Natural killer cell treated with Interleukin-12 subunit alpha and Interleukin-12 subunit beta and Interleukin-15 and Interleukin-18, amount 100 ng/mL, for 72 hours (primary cell): Measurements from ENCODE around the gene OXTR. TPM values are rescaled to one million over a fixed set of nuclear protein-coding genes. Genes with fewer than 3 reads are reported as not detected.

Source experiments
- ATAC-seq, 2 donors: fragments of 150-1000 bp; cut with Tn5 transposase in 1 of 2; sonication (Bioruptor Pico), chemical (Tn5 transposase) in 1 of 2; 2 replicates each; pipeline ENCODE4 v1.10.0; 2021
- DNase-seq: peaks from one replicate; pipeline ENCODE4 v3.0.0; 2022; ENCODE audit warnings: low spot score
- H3K27ac Mint-ChIP-seq, 2 donors: 1 replicate in 1 of 2; 2 replicates in 1 of 2; pipeline ENCODE4 v1.8.0; 2022; ENCODE audit warnings: mixed read lengths in 2 of 2, mild to moderate bottlenecking in 1 of 2, moderate library complexity in 1 of 2
- H3K27me3 Mint-ChIP-seq, 2 donors: 1 replicate in 1 of 2; 2 replicates in 1 of 2; pipeline ENCODE4 v1.8.0; 2022; ENCODE audit warnings: mixed read lengths in 2 of 2
- H3K36me3 Mint-ChIP-seq: one replicate; pipeline ENCODE4 v1.8.0; 2022; ENCODE audit warnings: mixed read lengths
- H3K4me1 Mint-ChIP-seq, 2 donors: 1 replicate in 1 of 2; 2 replicates in 1 of 2; pipeline ENCODE4 v1.8.0; 2022; ENCODE audit warnings: low read depth in 2 of 2, mixed read lengths in 2 of 2, mild to moderate bottlenecking in 1 of 2
- H3K4me3 Mint-ChIP-seq: one replicate; pipeline ENCODE4 v1.8.0; 2022; ENCODE audit warnings: mixed read lengths
- H3K9me3 Mint-ChIP-seq: 2 replicates; pipeline ENCODE4 v1.8.0; 2022; ENCODE audit warnings: mixed read lengths
- total RNA-seq, 2 donors: library from RNA; stranded (reverse); gene quantifications; one replicate each; pipeline ENCODE4 v1.2.3, GENCODE V29; 2022

The OXTR gene
- 1 to 10 TPM; 1.8 to 2.7 TPM for total RNA-seq

DNA sequence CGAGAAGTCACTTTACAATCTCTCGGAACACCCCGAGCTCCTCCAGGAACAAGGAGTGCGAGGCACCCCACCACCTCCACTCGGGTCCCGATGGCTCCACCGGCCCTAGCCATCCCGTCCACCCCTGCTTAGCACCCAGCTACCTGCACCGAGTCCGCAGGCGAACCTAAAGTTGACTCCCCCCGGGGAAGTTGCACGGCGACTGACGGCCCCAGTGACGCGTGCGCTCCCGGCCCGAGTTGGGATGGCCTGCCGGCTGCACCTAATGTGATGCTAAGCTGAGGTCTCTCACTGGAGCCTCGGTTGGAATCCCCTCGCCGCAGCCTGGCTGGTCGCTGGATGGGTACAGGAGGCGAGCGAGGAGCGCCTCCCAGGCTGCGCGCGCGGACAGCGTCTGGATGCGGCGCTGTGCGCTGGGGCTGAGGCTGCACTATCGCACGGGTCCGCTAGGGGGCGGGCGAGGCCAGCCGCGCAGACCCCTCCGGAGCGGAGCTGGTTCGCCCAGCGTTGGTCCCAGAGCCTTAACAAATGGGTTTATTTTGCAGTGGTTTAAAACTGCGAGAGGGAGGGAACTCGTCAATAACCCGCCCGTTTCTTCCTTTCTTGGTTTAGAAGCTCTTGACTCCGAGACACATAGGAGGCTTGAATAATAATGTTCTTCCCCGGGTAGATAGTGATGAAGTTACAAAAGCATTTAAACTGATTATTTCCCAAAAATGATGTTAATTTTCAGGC is at the start of gene OXTR:
TSS of gene OXTR (minus strand) at position 526 of the 735 bp plus-strand sequence. CDS start 1,426 bp downstream, outside the sequence.
- Mint-ChIP-seq H3K4me1 (peaks cover 3 to 13% of the 10 kb centered on the region in 2 donors), H3K36me3 (no peaks in the 10 kb centered on the region), H3K27me3 (peaks cover 29 to 30% of the 10 kb centered on the region in 2 donors), H3K9me3 (no peaks in the 10 kb centered on the region), H3K4me3 (peak within 1 kb of the TSS; percentile 30), H3K27ac (no peak within 1 kb of the TSS)
- peak; percentile 73 for DNase-seq
- ATAC-seq = peak; percentile 77 to 82

GRCh38 chr3:8817486-8817885 is 48.1 kb upstream of the OXTR start:
- DNase-seq (no peak), ATAC-seq (no peak)
- peaks cover 15% of the 10 kb centered on the region for H3K9me3 Mint-ChIP-seq
- no peaks in the 10 kb centered on the region for H3K4me1 Mint-ChIP-seq
- no peak overlapping the region for H3K4me3 Mint-ChIP-seq
- H3K27me3 Mint-ChIP-seq = no peaks in the 10 kb centered on the region
- H3K36me3 Mint-ChIP-seq = peaks cover 9% of the 10 kb centered on the region
- H3K27ac Mint-ChIP-seq = no peak overlapping the region

DNA sequence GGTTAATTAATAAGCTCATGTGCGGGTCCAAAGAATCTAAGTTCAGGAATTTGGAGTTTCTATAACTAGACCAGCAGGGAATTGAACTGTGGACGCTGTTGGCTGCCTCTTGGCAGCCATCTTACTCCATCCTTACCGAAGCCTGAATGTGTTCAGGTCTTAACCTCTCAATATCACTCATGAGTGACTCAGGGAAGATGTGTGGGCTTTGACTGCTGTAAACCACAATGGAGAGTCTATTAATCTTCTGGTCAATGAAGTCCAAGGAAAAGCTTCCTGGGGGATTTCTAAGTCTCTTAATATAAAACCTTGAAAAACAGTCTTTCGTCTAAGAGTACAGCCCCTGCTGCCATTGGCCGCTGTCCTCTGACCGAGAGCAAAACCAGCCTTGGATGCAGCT is 46.7 kb upstream of the OXTR start:
- no peaks in the 10 kb centered on the region for H3K27me3 Mint-ChIP-seq
- H3K36me3 Mint-ChIP-seq = peaks cover 2% of the 10 kb centered on the region
- no peak for DNase-seq
- H3K4me3 Mint-ChIP-seq = no peak overlapping the region
- no peak for ATAC-seq
- H3K9me3 Mint-ChIP-seq = peaks cover 10% of the 10 kb centered on the region
- no peaks in the 10 kb centered on the region for H3K4me1 Mint-ChIP-seq
- no peak overlapping the region for H3K27ac Mint-ChIP-seq

DNA sequence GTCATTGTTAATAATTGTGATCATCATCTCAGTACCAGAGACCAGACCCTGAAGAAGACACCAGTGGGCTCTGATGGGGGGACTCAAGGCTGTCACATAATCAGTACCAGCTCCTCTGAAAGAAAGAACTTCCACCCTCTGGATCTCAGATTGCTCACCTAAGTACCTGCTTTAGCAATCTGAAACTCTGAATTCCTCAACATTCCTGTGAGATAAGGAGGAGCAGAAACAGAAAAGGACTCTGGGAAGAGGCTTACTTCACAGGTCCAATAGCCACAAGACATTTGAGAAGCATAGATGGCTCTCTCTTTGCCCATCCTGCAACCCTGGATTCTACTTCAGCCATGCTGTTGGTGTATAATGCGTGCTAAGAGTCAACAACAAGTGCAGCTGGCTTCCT is 44.0 kb upstream of the OXTR start:
- H3K9me3 Mint-ChIP-seq = peaks cover 8% of the 10 kb centered on the region
- no peaks in the 10 kb centered on the region for H3K27me3 Mint-ChIP-seq
- DNase-seq (no peak), ATAC-seq (no peak)
- H3K4me3 Mint-ChIP-seq = no peak overlapping the region
- no peak overlapping the region for H3K27ac Mint-ChIP-seq
- no peaks in the 10 kb centered on the region for H3K4me1 Mint-ChIP-seq
- no peaks in the 10 kb centered on the region for H3K36me3 Mint-ChIP-seq

DNA sequence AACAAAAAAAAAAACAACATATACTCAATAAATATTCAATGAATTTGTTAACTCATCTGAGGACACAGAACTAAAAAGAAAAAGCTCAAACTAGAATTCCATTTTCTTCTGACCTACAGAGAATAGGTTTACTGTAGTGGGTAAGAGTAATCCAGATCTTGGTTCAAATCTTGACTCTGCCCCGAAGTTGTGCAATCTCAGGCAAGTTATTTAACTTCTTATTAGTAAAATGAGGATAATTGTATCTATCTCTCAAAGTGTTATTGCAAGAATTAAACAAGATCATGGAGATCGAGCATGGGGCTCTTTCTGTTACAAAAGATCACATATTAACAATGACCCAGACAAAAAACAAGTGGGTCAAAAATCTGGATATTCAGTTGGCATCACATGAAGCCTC is 41.1 kb upstream of the OXTR start:
- no peaks in the 10 kb centered on the region for H3K36me3 Mint-ChIP-seq
- no peak for ATAC-seq
- no peaks in the 10 kb centered on the region for H3K4me1 Mint-ChIP-seq
- DNase-seq = no peak
- H3K27ac Mint-ChIP-seq = no peak overlapping the region
- H3K4me3 Mint-ChIP-seq = no peak overlapping the region
- H3K9me3 Mint-ChIP-seq = no peaks in the 10 kb centered on the region
- peaks cover 0 to 2% of the 10 kb centered on the region in 2 donors for H3K27me3 Mint-ChIP-seq

GRCh38 chr3:8805774-8806173 is 36.4 kb upstream of the OXTR start:
- H3K27ac Mint-ChIP-seq = no peak overlapping the region
- DNase-seq (no peak), ATAC-seq (no peak)
- peaks cover 3% of the 10 kb centered on the region for H3K36me3 Mint-ChIP-seq
- H3K4me1 Mint-ChIP-seq = no peaks in the 10 kb centered on the region
- no peak overlapping the region for H3K4me3 Mint-ChIP-seq
- H3K27me3 Mint-ChIP-seq = peaks cover 5 to 14% of the 10 kb centered on the region in 2 donors
- peaks cover 4% of the 10 kb centered on the region for H3K9me3 Mint-ChIP-seq

GRCh38 chr3:8802256-8802655 is 32.8 kb upstream of the OXTR start:
- H3K4me3 Mint-ChIP-seq = no peak overlapping the region
- H3K4me1 Mint-ChIP-seq = no peaks in the 10 kb centered on the region
- no peak for DNase-seq
- peaks cover 7% of the 10 kb centered on the region for H3K36me3 Mint-ChIP-seq
- peaks cover 11 to 18% of the 10 kb centered on the region in 2 donors for H3K27me3 Mint-ChIP-seq
- ATAC-seq = no peak
- no peak overlapping the region for H3K27ac Mint-ChIP-seq
- peaks cover 8% of the 10 kb centered on the region for H3K9me3 Mint-ChIP-seq

DNA sequence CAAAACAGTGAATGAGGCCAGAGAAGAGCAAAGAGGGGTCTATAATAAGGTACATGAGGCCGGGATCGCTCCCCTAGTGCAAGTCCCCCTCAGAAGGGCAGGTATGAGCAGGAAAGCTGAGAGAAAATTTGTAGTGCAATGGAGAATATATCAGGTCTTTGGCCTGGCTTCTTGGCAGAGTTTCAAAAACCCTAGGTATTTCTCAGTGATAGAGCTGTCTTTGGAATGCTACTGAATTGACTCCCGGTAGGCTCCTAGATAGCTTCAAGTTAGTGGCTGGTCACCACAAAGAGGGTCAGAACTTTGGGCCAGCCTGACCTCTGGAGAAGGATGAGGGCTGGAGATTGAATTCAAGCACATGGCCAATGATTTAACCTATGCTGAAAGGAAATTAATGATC is 30.6 kb upstream of the OXTR start:
- ATAC-seq (no peak), DNase-seq (no peak)
- Mint-ChIP-seq H3K4me1 (no peaks in the 10 kb centered on the region), H3K4me3 (no peak overlapping the region), H3K36me3 (peaks cover 7% of the 10 kb centered on the region), H3K27me3 (peaks cover 9 to 18% of the 10 kb centered on the region in 2 donors), H3K27ac (no peak overlapping the region), H3K9me3 (peaks cover 8% of the 10 kb centered on the region)

GRCh38 chr3:8794247-8794646 is 24.8 kb upstream of the OXTR start:
- H3K27me3 Mint-ChIP-seq = peaks cover 2 to 6% of the 10 kb centered on the region in 2 donors
- H3K4me3 Mint-ChIP-seq = no peak overlapping the region

DNA sequence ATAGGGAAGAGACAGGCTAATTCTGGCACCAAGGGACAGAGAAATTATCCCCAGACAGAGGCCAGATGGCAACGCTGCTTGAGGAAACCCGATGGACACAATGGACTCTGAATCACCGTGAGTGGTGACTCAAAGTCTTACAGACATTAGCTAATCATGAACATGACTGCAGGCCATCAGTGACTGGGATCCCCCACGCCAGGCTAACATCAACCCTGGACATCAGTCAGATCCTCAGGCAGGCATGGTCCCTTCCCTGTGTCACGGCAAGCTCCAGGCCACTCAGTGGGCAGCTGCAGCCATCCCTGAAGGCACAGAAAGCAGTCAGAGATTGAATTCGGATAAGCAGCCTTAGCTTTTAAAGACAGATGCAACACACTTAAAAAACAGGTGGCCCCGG is 23.8 kb upstream of the OXTR start:
- H3K9me3 Mint-ChIP-seq = peaks cover 6% of the 10 kb centered on the region
- ATAC-seq (no peak), DNase-seq (no peak)
- H3K27me3 Mint-ChIP-seq = peaks cover 5 to 6% of the 10 kb centered on the region in 2 donors
- H3K4me3 Mint-ChIP-seq = no peak overlapping the region
- H3K36me3 Mint-ChIP-seq = peaks cover 5% of the 10 kb centered on the region
- H3K4me1 Mint-ChIP-seq = no peaks in the 10 kb centered on the region
- no peak overlapping the region for H3K27ac Mint-ChIP-seq

More at GRCh38 chr3:8794247-8794646, 24.8 kb upstream of the OXTR start:
- peaks cover 4% of the 10 kb centered on the region for H3K36me3 Mint-ChIP-seq
- DNase-seq (no peak), ATAC-seq (no peak)
- no peak overlapping the region for H3K27ac Mint-ChIP-seq
- peaks cover 3% of the 10 kb centered on the region for H3K9me3 Mint-ChIP-seq
- no peaks in the 10 kb centered on the region for H3K4me1 Mint-ChIP-seq

DNA sequence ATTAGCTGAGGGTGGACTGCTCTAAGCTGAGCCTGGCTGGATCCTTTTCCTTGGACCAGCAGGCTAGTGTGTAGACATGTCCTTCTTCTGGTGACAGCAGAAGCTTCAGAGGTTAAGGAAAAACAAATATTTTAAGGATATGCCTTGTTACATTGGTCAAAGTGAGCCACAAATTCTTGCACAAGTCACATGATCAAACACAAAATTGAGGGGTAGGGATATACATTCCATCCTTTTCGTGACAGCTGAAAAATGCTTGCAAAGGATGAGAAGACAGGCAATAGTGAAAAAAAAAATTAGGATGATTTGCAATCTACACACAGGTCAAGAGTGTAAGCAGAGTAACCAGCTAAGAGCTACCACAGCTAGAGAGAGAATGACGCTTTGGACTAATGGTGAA is 21.1 kb upstream of the OXTR start:
- DNase-seq = no peak
- no peak for ATAC-seq
- Mint-ChIP-seq H3K4me3 (no peak overlapping the region), H3K36me3 (peaks cover 5% of the 10 kb centered on the region), H3K27me3 (peaks cover 5 to 6% of the 10 kb centered on the region in 2 donors), H3K27ac (no peak overlapping the region), H3K9me3 (peaks cover 6% of the 10 kb centered on the region), H3K4me1 (no peaks in the 10 kb centered on the region)

DNA sequence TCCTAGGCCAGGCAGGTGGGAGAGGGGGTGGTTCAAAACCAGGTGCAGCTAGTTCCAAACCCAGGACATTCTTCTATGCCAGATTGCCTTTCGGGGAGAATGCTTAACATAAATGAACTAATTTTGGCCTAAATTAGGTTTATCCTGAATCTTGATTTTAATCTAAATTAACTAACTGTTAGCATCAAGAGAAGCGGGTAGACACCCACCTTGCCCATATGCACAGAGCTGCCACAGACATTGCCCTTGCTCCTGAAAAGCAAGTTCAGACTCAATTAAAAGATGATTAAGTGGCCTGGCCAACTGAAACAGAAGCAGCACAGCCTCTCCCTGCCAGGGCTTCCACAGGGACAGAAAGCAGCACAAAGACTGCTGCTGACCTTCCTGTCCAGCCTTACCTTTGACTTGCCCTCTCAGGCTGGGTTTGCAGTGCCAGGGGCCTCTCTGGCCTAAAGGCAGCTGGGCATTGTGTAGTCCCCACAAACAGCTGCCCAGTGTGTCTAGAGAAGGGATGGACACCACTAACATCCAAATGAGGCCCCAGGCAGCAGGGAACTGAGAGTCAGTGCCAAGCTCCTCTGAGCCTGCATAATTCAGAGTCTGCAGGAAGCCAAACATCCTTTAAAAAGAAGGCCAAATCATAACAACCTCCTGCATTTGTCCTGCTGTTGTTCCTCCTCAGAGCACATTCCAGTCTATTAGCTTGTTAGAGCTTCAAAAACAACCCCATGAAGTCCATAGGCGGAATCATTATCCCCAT is 15.4 kb upstream of the OXTR start:
- H3K27me3 Mint-ChIP-seq = peaks cover 0 to 5% of the 10 kb centered on the region in 2 donors

DNA sequence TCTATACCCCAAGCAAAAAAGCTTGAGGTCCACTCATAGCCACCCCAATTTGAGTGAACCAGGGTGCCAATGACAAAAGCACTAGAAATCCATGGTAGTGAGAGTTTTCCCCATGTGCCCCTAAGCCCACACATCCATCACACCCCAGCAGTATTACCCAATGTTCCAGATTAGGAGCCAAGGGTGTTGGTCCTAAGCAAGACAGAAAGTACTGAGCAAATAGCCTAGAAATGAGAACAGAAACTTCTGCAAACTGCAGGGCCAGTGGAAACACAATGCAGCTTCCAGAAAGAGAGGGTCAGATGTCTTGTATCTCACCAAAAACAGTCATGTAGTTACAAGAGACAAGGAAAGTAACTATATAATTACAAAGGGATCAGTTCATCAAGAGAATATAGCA is 10.9 kb upstream of the OXTR start:
- no peaks in the 10 kb centered on the region for H3K9me3 Mint-ChIP-seq
- ATAC-seq (no peak), DNase-seq (no peak)
- no peaks in the 10 kb centered on the region for H3K4me1 Mint-ChIP-seq
- no peaks in the 10 kb centered on the region for H3K36me3 Mint-ChIP-seq
- H3K27me3 Mint-ChIP-seq = peaks cover 18% of the 10 kb centered on the region in 2 donors
- no peak overlapping the region for H3K27ac Mint-ChIP-seq
- H3K4me3 Mint-ChIP-seq = no peak overlapping the region

More for the DNA sequence above, 15.4 kb upstream of the OXTR start:
- no peaks in the 10 kb centered on the region for H3K4me1 Mint-ChIP-seq
- H3K36me3 Mint-ChIP-seq = peaks cover 5% of the 10 kb centered on the region
- no peak overlapping the region for H3K4me3 Mint-ChIP-seq
- no peak overlapping the region for H3K27ac Mint-ChIP-seq
- DNase-seq = no peak
- ATAC-seq = no peak
- peaks cover 6% of the 10 kb centered on the region for H3K9me3 Mint-ChIP-seq

DNA sequence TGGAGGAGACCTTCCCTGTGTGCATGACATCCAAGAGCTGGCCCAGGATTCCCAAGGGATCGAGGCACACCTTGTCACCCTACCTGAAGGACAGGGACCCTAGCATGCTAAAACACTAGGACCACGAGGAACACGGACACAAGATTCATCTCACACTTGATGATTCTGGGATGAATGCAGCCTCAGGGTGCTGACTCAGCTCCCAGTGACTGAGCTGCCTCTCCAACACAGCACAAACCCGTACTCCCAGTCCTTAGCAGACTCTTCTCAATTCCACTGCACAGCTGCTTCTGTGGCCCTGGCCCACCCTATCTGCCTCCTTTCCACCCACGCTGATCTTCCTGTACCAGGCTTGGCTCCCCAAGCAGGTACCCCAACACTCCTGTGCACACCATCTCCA is 9.1 kb upstream of the OXTR start:
- no peaks in the 10 kb centered on the region for H3K9me3 Mint-ChIP-seq
- H3K27me3 Mint-ChIP-seq = peaks cover 18% of the 10 kb centered on the region in 2 donors
- DNase-seq (no peak), ATAC-seq (peak in 1 of 2 donors; percentile 28)
- H3K36me3 Mint-ChIP-seq = no peaks in the 10 kb centered on the region
- no peak overlapping the region for H3K4me3 Mint-ChIP-seq
- no peaks in the 10 kb centered on the region for H3K4me1 Mint-ChIP-seq
- no peak overlapping the region for H3K27ac Mint-ChIP-seq
